NCI-H2081 treated with DMSO at 0.1 percent for 48 hours (cell line): ENCODE results near the gene OCRL.

ENCODE experiments used
- DNase-seq: peaks from one replicate; lab custom pipeline; 2025; lab: John Stamatoyannopoulos, UW

The OCRL gene

GRCh38 chrX:129540068-129540653 is at the start of gene OCRL:
TSS of gene OCRL (plus strand) at chrX:129540259. CDS start at chrX:129540440, 181 bp downstream.
- DNase-seq = no peak

- DNase-seq = no peak
Observed at GRCh38 chrX:129490330-129490729, 49.7 kb upstream of the OCRL start.

GRCh38 chrX:129493643-129494042 is 46.4 kb upstream of the OCRL start:
- no peak for DNase-seq

GRCh38 chrX:129494887-129495286 is 45.2 kb upstream of the OCRL start:
- no peak for DNase-seq

GRCh38 chrX:129495900-129496299 is 44.2 kb upstream of the OCRL start:
- no peak for DNase-seq

GRCh38 chrX:129496625-129497024 is 43.4 kb upstream of the OCRL start:
- DNase-seq = no peak

GRCh38 chrX:129497146-129497843 is 42.8 kb upstream of the OCRL start:
- no peak for DNase-seq

- DNase-seq = no peak
Observed at GRCh38 chrX:129510331-129510730, 29.7 kb upstream of the OCRL start.

GRCh38 chrX:129511689-129512088 is 28.4 kb upstream of the OCRL start:
- DNase-seq = no peak

- DNase-seq = no peak
Observed at GRCh38 chrX:129512409-129512808, 27.6 kb upstream of the OCRL start.

- DNase-seq = no peak
Observed at GRCh38 chrX:129516402-129516801, 23.7 kb upstream of the OCRL start.

GRCh38 chrX:129520151-129520550 is 19.9 kb upstream of the OCRL start:
- DNase-seq = no peak

- DNase-seq = no peak
Observed at GRCh38 chrX:129522184-129523078, 17.6 kb upstream of the OCRL start.

- no peak for DNase-seq
Observed at GRCh38 chrX:129523079-129523911, 16.8 kb upstream of the OCRL start, which contains the start of gene SMARCA1. TSS of gene SMARCA1 (minus strand) at chrX:129523490. CDS start at chrX:129523370, 120 bp downstream.

- DNase-seq = no peak
Observed at GRCh38 chrX:129524250-129524850, 15.7 kb upstream of the OCRL start.

- no peak for DNase-seq
Observed at GRCh38 chrX:129525162-129525561, 14.9 kb upstream of the OCRL start.

GRCh38 chrX:129525896-129526295 is 14.2 kb upstream of the OCRL start:
- no peak for DNase-seq

- no peak for DNase-seq
Observed at GRCh38 chrX:129529685-129530281, 10.3 kb upstream of the OCRL start.

GRCh38 chrX:129530410-129530809 is 9.6 kb upstream of the OCRL start:
- DNase-seq = no peak

GRCh38 chrX:129531132-129531531 is 8.9 kb upstream of the OCRL start:
- DNase-seq = no peak
